Transverse colon (tissue), 4 donors: ENCODE data around the gene PRR7.

Experiments used
- POLR2AphosphoS5 ChIP-seq, 3 donors: sonication (generic); formaldehyde crosslinking; IDR thresholded peaks; one replicate each; pipeline ENCODE4 v1.6.1; 2016; ENCODE audit warnings: antibody characterized with exemption in 3 of 3
- TF ChIP-seq, protein P1 (sequence below), 5 experiments: fragments of 200-600 bp in 3 of 5; fragments of 450-650 bp in 2 of 5; sonication (generic) in 3 of 5; IDR thresholded peaks; 1 replicate in 2 of 5; 2 replicates in 3 of 5; pipeline ENCODE4 v1.5.1; 2016 to 2017; ENCODE audit warnings: antibody characterized with exemption in 5 of 5, inconsistent platforms in 3 of 5, mild to moderate bottlenecking in 2 of 5, moderate library complexity in 1 of 5

- TF ChIP-seq, protein P1, sequence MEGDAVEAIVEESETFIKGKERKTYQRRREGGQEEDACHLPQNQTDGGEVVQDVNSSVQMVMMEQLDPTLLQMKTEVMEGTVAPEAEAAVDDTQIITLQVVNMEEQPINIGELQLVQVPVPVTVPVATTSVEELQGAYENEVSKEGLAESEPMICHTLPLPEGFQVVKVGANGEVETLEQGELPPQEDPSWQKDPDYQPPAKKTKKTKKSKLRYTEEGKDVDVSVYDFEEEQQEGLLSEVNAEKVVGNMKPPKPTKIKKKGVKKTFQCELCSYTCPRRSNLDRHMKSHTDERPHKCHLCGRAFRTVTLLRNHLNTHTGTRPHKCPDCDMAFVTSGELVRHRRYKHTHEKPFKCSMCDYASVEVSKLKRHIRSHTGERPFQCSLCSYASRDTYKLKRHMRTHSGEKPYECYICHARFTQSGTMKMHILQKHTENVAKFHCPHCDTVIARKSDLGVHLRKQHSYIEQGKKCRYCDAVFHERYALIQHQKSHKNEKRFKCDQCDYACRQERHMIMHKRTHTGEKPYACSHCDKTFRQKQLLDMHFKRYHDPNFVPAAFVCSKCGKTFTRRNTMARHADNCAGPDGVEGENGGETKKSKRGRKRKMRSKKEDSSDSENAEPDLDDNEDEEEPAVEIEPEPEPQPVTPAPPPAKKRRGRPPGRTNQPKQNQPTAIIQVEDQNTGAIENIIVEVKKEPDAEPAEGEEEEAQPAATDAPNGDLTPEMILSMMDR (IDR thresholded peaks at IDR 0.05), result no peak
- TF ChIP-seq POLR2AphosphoS5 (IDR thresholded peaks at IDR 0.05), result no peak
Measured at GRCh38 chr5:177467436-177467835, 20.8 kb downstream of the PRR7 start.
